HCT116 (cell line): ENCODE results near the gene SWAP70. TPM values are rescaled to one million over a fixed set of nuclear protein-coding genes. Genes with fewer than 3 reads are reported as not detected.

Experiments
- ATAC-seq: fragments of 200-7000 bp; cut with Tn5 transposase; 2 replicates; pipeline ENCODE4 v1.9.1; 2020; ENCODE audit warnings: mild to moderate bottlenecking, moderate library complexity
- BruUV-seq: library from RNA; stranded (reverse); fragments of 400-500 nt; replicated peaks from 2 replicates; lab custom pipeline; 2021; lab: Mats Ljungman, UMichigan
- CTCF ChIA-PET: fragments of 300-600 bp; sonication (Branson Sonifier 250); formaldehyde crosslinking; loops from one replicate; lab custom pipeline; 2021; ENCODE audit warnings: antibody characterized with exemption; lab: Charles Lee
- POLR2A ChIA-PET: fragments of 300-600, 350-600 bp; sonication (Branson Sonifier 250); formaldehyde crosslinking; loops from one replicate; lab custom pipeline; 2021; ENCODE audit warnings: antibody characterized with exemption; lab: Charles Lee
- RAD21 ChIA-PET, 2 experiments: fragments of 300-600 bp; sonication (Branson Sonifier 250); formaldehyde crosslinking; loops; one replicate each; lab custom pipeline; 2023; ENCODE audit warnings: low total read pairs in 2 of 2; ENCODE audit not compliant: uncharacterized antibody in 2 of 2, unreplicated experiment in 2 of 2, low non-redundant PET in 1 of 2; lab: Charles Lee
- DNase-seq: peaks from one replicate; pipeline ENCODE4 v3.0.0-alpha.2; 2010; ENCODE audit warnings: low read depth, low spot score
- H2AFZ ChIP-seq: fragments of 200-600 bp; shearing (Covaris generic), sonication (generic); 2 replicates; pipeline ENCODE4 v1.6.1; 2017; ENCODE audit warnings: low read depth, mixed run types, mixed read lengths, antibody characterized with exemption, low read length; ENCODE audit not compliant: poor library complexity, severe bottlenecking
- H3K27ac ChIP-seq: 2 replicates; pipeline ENCODE4 v1.5.1; 2012; ENCODE audit warnings: low read depth, low read length
- H3K27me3 ChIP-seq: fragments of 200-600 bp; sonication (generic); 2 replicates; pipeline ENCODE4 v1.6.1; 2016; ENCODE audit warnings: mixed run types, low read length, mixed read lengths; ENCODE audit not compliant: insufficient read depth
- H3K36me3 ChIP-seq, 2 experiments: fragments of 200-500 bp in 1 of 2; fragments of 200-600 bp in 1 of 2; sonication (Bioruptor generic) in 1 of 2; sonication (generic) in 1 of 2; 2 replicates each; pipeline versions ENCODE4 v1.5.1 to v1.6.1; 2014 to 2016; ENCODE audit warnings: low read length in 2 of 2, inconsistent platforms in 1 of 2, mixed read lengths in 1 of 2, mixed run types in 1 of 2; ENCODE audit not compliant: insufficient read depth in 2 of 2, control insufficient read depth in 1 of 2
- H3K4me1 ChIP-seq, 2 experiments: fragments of 200-600 bp in 1 of 2; sonication (generic) in 1 of 2; 2 replicates each; pipeline versions ENCODE4 v1.5.1 to v1.6.1; 2012 to 2017; ENCODE audit warnings: low read length in 2 of 2, inconsistent platforms in 1 of 2, mild to moderate bottlenecking in 1 of 2, mixed read lengths in 1 of 2, mixed run types in 1 of 2, moderate library complexity in 1 of 2; ENCODE audit not compliant: insufficient read depth in 2 of 2, control insufficient read depth in 1 of 2
- H3K4me2 ChIP-seq: fragments of 200-600 bp; sonication (generic); 2 replicates; pipeline ENCODE4 v1.6.1; 2017; ENCODE audit warnings: mixed run types, low read length, mixed read lengths
- H3K4me3 ChIP-seq, 2 experiments: fragments of 200-600 bp in 1 of 2; sonication (generic) in 1 of 2; replicated peaks in 1 of 2; 2 replicates each; pipeline ENCODE4 v1.5.1; 2011 to 2016; ENCODE audit warnings: low read length in 2 of 2, control low read depth in 1 of 2, low read depth in 1 of 2, mild to moderate bottlenecking in 1 of 2, mixed read lengths in 1 of 2, mixed run types in 1 of 2
- H3K79me2 ChIP-seq: fragments of 200-600 bp; sonication (generic); 2 replicates; pipeline ENCODE4 v1.6.1; 2017; ENCODE audit warnings: mild to moderate bottlenecking, mixed run types, low read length, moderate library complexity, mixed read lengths; ENCODE audit not compliant: insufficient read depth
- H3K9ac ChIP-seq: fragments of 200-600 bp; sonication (generic); 2 replicates; pipeline ENCODE4 v1.6.1; 2016; ENCODE audit warnings: low read length, mixed read lengths
- H3K9me2 ChIP-seq: fragments of 200-600 bp; sonication (generic), shearing (Covaris generic); 2 replicates; pipeline ENCODE4 v1.6.1; 2017; ENCODE audit warnings: mixed run types, mild to moderate bottlenecking, moderate library complexity; ENCODE audit not compliant: insufficient read depth
- H3K9me3 ChIP-seq, 2 experiments: fragments of 200-500 bp in 1 of 2; fragments of 200-600 bp in 1 of 2; sonication (Bioruptor generic) in 1 of 2; sonication (generic) in 1 of 2; 2 replicates each; pipeline ENCODE4 v1.6.1; 2014 to 2017; ENCODE audit warnings: low read length in 2 of 2, mixed read lengths in 2 of 2, inconsistent platforms in 1 of 2, low read depth in 1 of 2, mild to moderate bottlenecking in 1 of 2, mixed run types in 1 of 2, moderate library complexity in 1 of 2; ENCODE audit not compliant: control insufficient read depth in 1 of 2, insufficient read depth in 1 of 2
- H4K20me1 ChIP-seq: fragments of 200-600 bp; sonication (generic), shearing (Covaris generic); 2 replicates; pipeline ENCODE4 v1.6.1; 2017; ENCODE audit warnings: mixed run types, mild to moderate bottlenecking, moderate library complexity; ENCODE audit not compliant: insufficient read depth
- ATF3 ChIP-seq: IDR thresholded peaks from 2 replicates; pipeline ENCODE4 v1.6.1; 2012
- CBX3 ChIP-seq: IDR thresholded peaks from 2 replicates; pipeline ENCODE4 v1.6.1; 2012; ENCODE audit warnings: low read depth
- CEBPB ChIP-seq: IDR thresholded peaks from 2 replicates; pipeline ENCODE4 v1.6.1; 2012; ENCODE audit warnings: low read depth
- EGR1 ChIP-seq: IDR thresholded peaks from 2 replicates; pipeline ENCODE4 v1.6.1; 2012; ENCODE audit warnings: low read depth
- ELF1 ChIP-seq: IDR thresholded peaks from 2 replicates; pipeline ENCODE4 v1.6.1; 2012; ENCODE audit warnings: low read depth, borderline replicate concordance
- EZH2phosphoT487 ChIP-seq: fragments of 200-600 bp; IDR thresholded peaks from 2 replicates; pipeline ENCODE4 v1.6.1; 2018; ENCODE audit warnings: antibody characterized with exemption, borderline replicate concordance
- FOSL1 ChIP-seq: IDR thresholded peaks from 2 replicates; pipeline ENCODE4 v1.6.1; 2012; ENCODE audit warnings: low read depth
- MAX ChIP-seq: IDR thresholded peaks from 2 replicates; pipeline ENCODE4 v1.6.1; 2012
- POLR2A ChIP-seq: IDR thresholded peaks from 2 replicates; pipeline ENCODE4 v1.7.0; 2011; ENCODE audit warnings: borderline replicate concordance; ENCODE audit not compliant: insufficient read depth, insufficient read length; ENCODE audit errors: extremely low read depth
- POLR2AphosphoS5 ChIP-seq: IDR thresholded peaks from 2 replicates; pipeline ENCODE4 v1.6.1; 2011; ENCODE audit warnings: mild to moderate bottlenecking, low read depth, low read length, moderate library complexity
- RAD21 ChIP-seq: IDR thresholded peaks from 2 replicates; pipeline ENCODE4 v1.6.1; 2012; ENCODE audit warnings: low read depth, mild to moderate bottlenecking
- REST ChIP-seq: IDR thresholded peaks from 2 replicates; pipeline ENCODE4 v1.6.1; 2012; ENCODE audit warnings: low read depth
- SP1 ChIP-seq: IDR thresholded peaks from 2 replicates; pipeline ENCODE4 v1.6.1; 2012; ENCODE audit warnings: low read depth
- SRF ChIP-seq: IDR thresholded peaks from 2 replicates; pipeline ENCODE4 v1.6.1; 2012; ENCODE audit warnings: low read depth
- TCF7L2 ChIP-seq: IDR thresholded peaks from 2 replicates; pipeline ENCODE4 v1.7.0; 2011; ENCODE audit warnings: borderline replicate concordance, inconsistent platforms; ENCODE audit not compliant: insufficient read depth, insufficient read length; ENCODE audit errors: extremely low read depth
- YY1 ChIP-seq: IDR thresholded peaks from 2 replicates; pipeline ENCODE4 v1.6.1; 2011; ENCODE audit warnings: low read length, low read depth, moderate library complexity, mild to moderate bottlenecking; ENCODE audit not compliant: insufficient replicate concordance; ENCODE audit errors: extremely low read depth
- ZFX ChIP-seq: fragments of 450-650 bp; IDR thresholded peaks from 2 replicates; pipeline ENCODE4 v1.6.1; 2017
- intact Hi-C: fragments of 100-400 bp; cut with micrococcal nuclease; formaldehyde crosslinking; loops from 2 replicates; pipeline ENCODE4 v1.10.0; 2022
- total RNA-seq: library from RNA; stranded (reverse); gene quantifications from one replicate; pipeline ENCODE4 v1.2.1, GENCODE V29; 2021; ENCODE audit not compliant: unreplicated experiment

SWAP70 gene
- total RNA-seq, 1 experiment from 2014 or later, result 20.6 TPM

GRCh38 chr11:9787981-9788521 lies 124.2 kb downstream of the SWAP70 start:
- ATAC-seq, result no peak
- no peak overlapping the region for H3K4me3 ChIP-seq
- H3K9me3 ChIP-seq, result no peaks in the 10 kb centered on the region
- no peaks in the 10 kb centered on the region for H3K9me2 ChIP-seq
- H3K27me3 ChIP-seq, result no peaks in the 10 kb centered on the region
- H3K4me1 ChIP-seq, result no peaks in the 10 kb centered on the region
- intact Hi-C loops, result no loop called here
- no TSS peak for BruUV-seq
- ChIA-PET CTCF (no interaction called here), POLR2A (no interaction called here), RAD21 (no interaction called here)
- H3K27ac ChIP-seq, result no peak overlapping the region
- H2AFZ ChIP-seq, result no peak overlapping the region
- H4K20me1 ChIP-seq, result no peaks in the 10 kb centered on the region
- no peak for TF ChIP-seq SRF
- TF ChIP-seq SP1, result no peak
- no peak for TF ChIP-seq EGR1
- TF ChIP-seq FOSL1, result no peak
- TF ChIP-seq CEBPB, result no peak
- TF ChIP-seq MAX, result no peak
- no peak for TF ChIP-seq ATF3
- no peak for TF ChIP-seq TCF7L2
- TF ChIP-seq ELF1, result no peak
- no peak for TF ChIP-seq EZH2phosphoT487
- TF ChIP-seq RAD21, result no peak
- TF ChIP-seq POLR2A, result no peak
- TF ChIP-seq CBX3, result no peak
- TF ChIP-seq POLR2AphosphoS5, result no peak
- TF ChIP-seq ZFX, result no peak
- no peak for TF ChIP-seq YY1
- no peak for TF ChIP-seq REST
- H3K9ac ChIP-seq, result no peak overlapping the region
- no peaks in the 10 kb centered on the region for H3K79me2 ChIP-seq
- H3K4me2 ChIP-seq, result no peak overlapping the region
- DNase-seq, result no peak
- peaks cover 0 to 3% of the 10 kb centered on the region in 2 experiments; a peak in 1 of 4 replicates for H3K36me3 ChIP-seq
